CD14-positive monocyte (primary cell): ENCODE measurements around the gene KIF26A. TPM values are rescaled to one million over a fixed set of nuclear protein-coding genes. Genes with fewer than 3 reads are reported as not detected.
"Not testable (repeated sequence)": the region's sequence is repeated elsewhere in the genome, so short reads cannot be mapped to it uniquely, and the experiment has no call there.

Source experiments
- DNase-seq, 3 donors: peaks; one replicate each; pipeline ENCODE4 v3.0.0-alpha.2; 2011 to 2022
- H2AFZ ChIP-seq: 2 replicates; pipeline ENCODE4 v1.6.0; 2012; ENCODE audit warnings: mild to moderate bottlenecking, low read depth, low read length, inconsistent platforms; ENCODE audit not compliant: insufficient read depth, poor library complexity, severe bottlenecking
- H3K27ac ChIP-seq, 2 donors: 1 replicate in 1 of 2; 2 replicates in 1 of 2; pipeline ENCODE4 v1.5.1; 2012 to 2013; ENCODE audit warnings: low read length in 2 of 2, control low read depth in 1 of 2, inconsistent platforms in 1 of 2, low read depth in 1 of 2, mild to moderate bottlenecking in 1 of 2
- H3K27me3 ChIP-seq, 2 donors: one replicate each; pipeline versions ENCODE4 v1.6.0 to v1.6.1; 2011 to 2013; ENCODE audit warnings: low read length in 2 of 2; ENCODE audit not compliant: control insufficient read depth in 2 of 2, insufficient read depth in 2 of 2
- H3K36me3 ChIP-seq, 2 donors: replicated peaks in 1 of 2; 1 replicate in 1 of 2; 2 replicates in 1 of 2; pipeline versions ENCODE4 v1.5.1 to v1.6.1; 2012 to 2013; ENCODE audit warnings: low read length in 2 of 2, control low read depth in 1 of 2, inconsistent platforms in 1 of 2, mild to moderate bottlenecking in 1 of 2; ENCODE audit not compliant: insufficient read depth in 2 of 2, control insufficient read depth in 1 of 2
- H3K4me1 ChIP-seq, 2 donors: 1 replicate in 1 of 2; 2 replicates in 1 of 2; pipeline versions ENCODE4 v1.5.1 to v1.6.1; 2012 to 2013; ENCODE audit warnings: low read length in 2 of 2, control low read depth in 1 of 2, inconsistent platforms in 1 of 2, mild to moderate bottlenecking in 1 of 2, moderate library complexity in 1 of 2; ENCODE audit not compliant: insufficient read depth in 2 of 2, control insufficient read depth in 1 of 2
- H3K4me2 ChIP-seq: replicated peaks from 2 replicates; pipeline ENCODE3; 2012; ENCODE audit warnings: low read length, moderate library complexity, mild to moderate bottlenecking; ENCODE audit not compliant: poor library complexity, severe bottlenecking; ENCODE audit errors: extremely low read depth
- H3K4me3 ChIP-seq, 3 experiments: fragments of 200-600 bp in 1 of 3; sonication (generic) in 1 of 3; replicated peaks in 1 of 3; 1 replicate in 2 of 3; 2 replicates in 1 of 3; pipeline ENCODE4 v1.5.1; 2011 to 2013; ENCODE audit warnings: low read length in 3 of 3, mild to moderate bottlenecking in 3 of 3, control low read depth in 2 of 3, low read depth in 2 of 3, inconsistent platforms in 1 of 3, moderate library complexity in 1 of 3
- H3K79me2 ChIP-seq: 2 replicates; pipeline ENCODE4 v1.6.0; 2012; ENCODE audit warnings: mild to moderate bottlenecking, control low read depth, inconsistent platforms, low read length, moderate library complexity; ENCODE audit not compliant: insufficient read depth
- H3K9ac ChIP-seq: 2 replicates; pipeline ENCODE4 v1.6.0; 2017; ENCODE audit warnings: low read length, mild to moderate bottlenecking; ENCODE audit not compliant: insufficient read depth, poor library complexity, severe bottlenecking
- H3K9me3 ChIP-seq, 2 donors: replicated peaks in 1 of 2; 1 replicate in 1 of 2; 2 replicates in 1 of 2; pipeline versions ENCODE4 v1.5.1 to v1.6.1; 2012 to 2013; ENCODE audit warnings: low read length in 2 of 2, control low read depth in 1 of 2; ENCODE audit not compliant: control insufficient read depth in 1 of 2, insufficient read depth in 1 of 2
- H4K20me1 ChIP-seq: 2 replicates; pipeline ENCODE4 v1.6.0; 2012; ENCODE audit warnings: mild to moderate bottlenecking, low read length, control low read depth, moderate library complexity; ENCODE audit not compliant: insufficient read depth
- H3K27ac Mint-ChIP-seq, 7 donors: one replicate each; pipeline ENCODE4 v1.8.0; 2020; ENCODE audit warnings: mild to moderate bottlenecking in 7 of 7, mixed read lengths in 7 of 7, moderate library complexity in 6 of 7, inconsistent platforms in 2 of 7
- H3K27me3 Mint-ChIP-seq, 3 donors: one replicate each; pipeline ENCODE4 v1.8.0; 2021 to 2022; ENCODE audit warnings: low read depth in 3 of 3, mild to moderate bottlenecking in 3 of 3, mixed read lengths in 3 of 3, moderate library complexity in 3 of 3, inconsistent platforms in 1 of 3
- H3K36me3 Mint-ChIP-seq, 2 donors: one replicate each; pipeline ENCODE4 v1.8.0; 2020; ENCODE audit warnings: mixed read lengths in 2 of 2, inconsistent platforms in 1 of 2, mild to moderate bottlenecking in 1 of 2
- H3K4me1 Mint-ChIP-seq: one replicate; pipeline ENCODE4 v1.8.0; 2020; ENCODE audit warnings: mild to moderate bottlenecking, mixed read lengths
- H3K4me3 Mint-ChIP-seq, 2 donors: one replicate each; pipeline ENCODE4 v1.8.0; 2020; ENCODE audit warnings: mild to moderate bottlenecking in 2 of 2, mixed read lengths in 2 of 2, moderate library complexity in 1 of 2
- H3K9me3 Mint-ChIP-seq, 7 donors: one replicate each; pipeline ENCODE4 v1.8.0; 2020 to 2022; ENCODE audit warnings: mixed read lengths in 7 of 7, mild to moderate bottlenecking in 6 of 7, moderate library complexity in 6 of 7, inconsistent platforms in 2 of 7
- WGBS: methylation state at CpG from one replicate; pipeline ENCODE4 v1.1.5; 2013; ENCODE audit warnings: missing lambda C conversion rate; ENCODE audit not compliant: insufficient coverage; 5-methylcytosine and 5-hydroxymethylcytosine counted together
- intact Hi-C, 2 donors: fragments of 100-400 bp; cut with micrococcal nuclease; formaldehyde crosslinking; loops; one replicate each; pipeline versions ENCODE4 v1.15.0 to v1.15.1; 2023
- polyA plus RNA-seq, 3 donors: library from polyadenylated mRNA; depleted of rRNA in 1 of 3; unstranded in 2 of 3; stranded (reverse) in 1 of 3; fragments of 300-500 nt in 2 of 3; fragments of >200 nt in 1 of 3; fragmentation: Illumina TruSeq in 2 of 3; gene quantifications; 1 replicate in 2 of 3; 2 replicates in 1 of 3; pipeline ENCODE4 v1.2.3, GENCODE V29; 2012 to 2021
- TF ChIP-seq, protein P1 (sequence below): fragments of 200-600 bp; IDR thresholded peaks from one replicate; pipeline ENCODE4 v1.8.0; 2022; ENCODE audit warnings: antibody characterized with exemption, mild to moderate bottlenecking

Gene KIF26A
- polyA plus RNA-seq, 3 donors, result not detected

DNA sequence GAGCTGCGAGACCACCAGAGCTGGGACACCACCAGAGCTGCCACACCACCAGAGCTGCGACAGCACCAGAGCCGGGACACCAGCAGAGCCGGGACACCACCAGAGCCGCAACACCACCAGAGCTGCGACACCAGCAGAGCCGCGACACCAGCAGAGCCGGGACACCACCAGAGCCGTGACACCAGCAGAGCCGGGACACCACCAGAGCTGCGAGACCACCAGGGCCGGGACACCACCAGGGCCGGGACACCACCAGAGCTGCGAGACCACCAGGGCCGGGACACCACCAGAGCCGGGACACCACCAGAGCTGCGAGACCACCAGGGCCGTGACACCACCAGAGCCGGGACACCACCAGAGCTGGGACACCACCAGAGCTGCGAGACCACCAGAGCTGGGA, 69.9 kb downstream of the KIF26A start:
- H3K9me3 ChIP-seq, H3K9ac ChIP-seq, H3K4me1 ChIP-seq, H3K4me3 Mint-ChIP-seq, H2AFZ ChIP-seq, H3K27me3 ChIP-seq, intact Hi-C loops, H3K36me3 Mint-ChIP-seq, H3K27ac ChIP-seq, H4K20me1 ChIP-seq, DNase-seq, H3K27me3 Mint-ChIP-seq, H3K4me3 ChIP-seq, H3K36me3 ChIP-seq, H3K27ac Mint-ChIP-seq, H3K4me2 ChIP-seq, H3K9me3 Mint-ChIP-seq, H3K79me2 ChIP-seq, H3K4me1 Mint-ChIP-seq: not testable (repeated sequence)
- WGBS, result 96% methylated on average over 17 of the region's 21 CpGs

DNA sequence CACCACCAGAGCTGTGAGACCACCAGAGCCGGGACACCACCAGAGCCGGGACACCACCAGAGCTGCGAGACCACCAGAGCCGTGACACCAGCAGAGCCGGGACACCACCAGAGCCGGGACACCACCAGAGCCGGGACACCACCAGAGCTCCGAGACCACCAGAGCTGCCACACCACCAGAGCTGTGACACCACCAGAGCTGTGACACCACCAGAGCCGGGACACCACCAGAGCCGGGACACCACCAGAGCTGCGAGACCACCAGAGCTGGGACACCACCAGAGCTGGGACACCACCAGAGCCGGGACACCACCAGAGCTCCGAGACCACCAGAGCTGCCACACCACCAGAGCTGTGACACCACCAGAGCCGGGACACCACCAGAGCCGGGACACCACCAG, 70.7 kb downstream of the KIF26A start:
- H3K4me2 ChIP-seq, H3K9ac ChIP-seq, H3K4me1 Mint-ChIP-seq, H3K27ac ChIP-seq, intact Hi-C loops, H3K27ac Mint-ChIP-seq, H4K20me1 ChIP-seq, H3K79me2 ChIP-seq, H2AFZ ChIP-seq, H3K36me3 ChIP-seq, H3K27me3 Mint-ChIP-seq, H3K9me3 ChIP-seq, DNase-seq, H3K4me1 ChIP-seq, H3K9me3 Mint-ChIP-seq, H3K27me3 ChIP-seq, H3K4me3 Mint-ChIP-seq, H3K36me3 Mint-ChIP-seq, H3K4me3 ChIP-seq: not testable (repeated sequence)
- WGBS, result 93% methylated on average over 9 of the region's 15 CpGs

DNA sequence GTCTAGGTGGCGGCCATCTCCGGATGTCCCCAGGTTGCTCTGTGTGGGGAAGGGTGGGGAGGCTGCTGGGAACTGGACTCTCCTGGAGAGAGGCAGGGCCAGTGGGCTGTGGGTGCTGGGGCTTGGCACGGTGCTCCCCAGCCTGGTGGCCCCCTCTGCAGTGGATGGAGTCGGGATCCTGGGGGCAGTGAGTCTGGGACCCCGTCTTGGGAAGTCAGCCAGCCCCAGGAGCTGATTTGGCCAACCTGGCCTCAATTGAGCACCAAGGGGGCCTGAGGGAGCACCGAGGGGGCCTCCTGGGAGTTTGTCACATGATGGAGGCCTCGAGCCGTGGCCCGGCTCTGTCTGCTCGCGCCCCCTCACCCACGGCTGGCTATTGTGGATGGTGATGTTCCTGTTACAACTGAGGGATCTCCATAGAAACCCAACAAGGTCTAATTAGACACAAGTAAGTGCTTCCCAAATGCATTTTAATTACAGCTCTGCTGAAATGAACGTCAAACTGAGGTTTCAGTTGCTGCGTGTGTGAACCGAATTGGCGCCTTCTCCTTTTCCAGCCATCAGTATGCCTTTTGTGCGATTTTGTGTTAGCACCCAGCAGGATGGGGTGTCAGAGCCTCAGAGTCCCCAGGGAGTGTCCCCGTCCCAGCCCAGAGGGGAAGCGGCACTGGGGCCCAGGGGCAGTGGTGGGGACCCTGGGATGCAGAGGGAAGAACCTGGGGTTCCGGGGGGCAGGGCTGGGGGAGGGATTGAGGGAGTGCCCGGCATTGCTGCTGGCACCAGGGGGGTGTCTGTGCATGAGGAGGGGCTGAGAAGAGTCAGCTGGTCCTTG, 71.8 kb downstream of the KIF26A start:
- H3K4me3 Mint-ChIP-seq, result no peak overlapping the region
- peaks cover 0 to 3% (median 0%) of the 10 kb centered on the region in 7 donors for H3K9me3 Mint-ChIP-seq
- Histone ChIP-seq H3K9me3 (no peaks in the 10 kb centered on the region), H3K27ac (no peak overlapping the region), H3K9ac (no peak overlapping the region), H3K4me3 (no peak overlapping the region), H2AFZ (no peak overlapping the region), H3K4me2 (no peak overlapping the region), H3K79me2 (no peaks in the 10 kb centered on the region), H4K20me1 (no peaks in the 10 kb centered on the region), H3K36me3 (no peaks in the 10 kb centered on the region), H3K4me1 (no peaks in the 10 kb centered on the region), H3K27me3 (no peaks in the 10 kb centered on the region)
- H3K27ac Mint-ChIP-seq, result no peak overlapping the region
- no peak for DNase-seq
- 84% methylated on average over 15 of the region's 21 CpGs for WGBS
- no peaks in the 10 kb centered on the region for H3K4me1 Mint-ChIP-seq
- intact Hi-C loops, result no loop called here
- H3K36me3 Mint-ChIP-seq, result no peaks in the 10 kb centered on the region
- peaks cover 0 to 7% (median 2%) of the 10 kb centered on the region in 3 donors for H3K27me3 Mint-ChIP-seq
- TF ChIP-seq, protein P1, sequence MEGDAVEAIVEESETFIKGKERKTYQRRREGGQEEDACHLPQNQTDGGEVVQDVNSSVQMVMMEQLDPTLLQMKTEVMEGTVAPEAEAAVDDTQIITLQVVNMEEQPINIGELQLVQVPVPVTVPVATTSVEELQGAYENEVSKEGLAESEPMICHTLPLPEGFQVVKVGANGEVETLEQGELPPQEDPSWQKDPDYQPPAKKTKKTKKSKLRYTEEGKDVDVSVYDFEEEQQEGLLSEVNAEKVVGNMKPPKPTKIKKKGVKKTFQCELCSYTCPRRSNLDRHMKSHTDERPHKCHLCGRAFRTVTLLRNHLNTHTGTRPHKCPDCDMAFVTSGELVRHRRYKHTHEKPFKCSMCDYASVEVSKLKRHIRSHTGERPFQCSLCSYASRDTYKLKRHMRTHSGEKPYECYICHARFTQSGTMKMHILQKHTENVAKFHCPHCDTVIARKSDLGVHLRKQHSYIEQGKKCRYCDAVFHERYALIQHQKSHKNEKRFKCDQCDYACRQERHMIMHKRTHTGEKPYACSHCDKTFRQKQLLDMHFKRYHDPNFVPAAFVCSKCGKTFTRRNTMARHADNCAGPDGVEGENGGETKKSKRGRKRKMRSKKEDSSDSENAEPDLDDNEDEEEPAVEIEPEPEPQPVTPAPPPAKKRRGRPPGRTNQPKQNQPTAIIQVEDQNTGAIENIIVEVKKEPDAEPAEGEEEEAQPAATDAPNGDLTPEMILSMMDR, result no peak
